Measurements from ENCODE around the gene LRFN5. TPM values are rescaled to one million over a fixed set of nuclear protein-coding genes. Genes with fewer than 3 reads are reported as not detected.

Gene LRFN5
- polyA plus RNA-seq, 1 experiment = 3.3 TPM

DNA sequence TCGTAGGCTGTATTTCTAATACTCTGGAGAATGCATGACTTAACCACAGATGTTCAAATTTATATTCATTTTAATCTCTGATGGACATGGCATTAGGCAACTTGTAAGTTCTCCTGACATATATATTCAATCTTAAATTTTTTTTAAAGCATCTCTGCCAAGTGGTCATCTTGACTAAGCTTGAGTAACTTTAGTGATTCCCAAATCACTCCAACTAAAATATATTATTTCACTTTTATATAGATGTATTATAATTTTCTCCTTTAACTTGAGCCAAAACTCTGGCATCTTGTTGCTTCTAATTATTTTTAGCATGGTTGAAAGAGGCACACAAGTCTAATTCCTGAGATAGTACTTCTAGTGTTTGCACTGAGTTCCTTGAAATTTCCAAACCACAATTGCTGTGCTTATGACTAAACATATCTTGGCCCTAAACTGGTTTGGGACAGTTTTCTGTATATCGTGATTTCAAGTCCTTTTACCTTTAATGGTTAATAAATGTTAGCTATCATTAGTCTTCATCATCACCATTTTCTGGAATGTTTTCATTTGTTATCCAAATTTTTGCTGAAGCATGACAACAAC lies 8.4 kb downstream of the LRFN5 start:
- Histone ChIP-seq H3K4me3 (ENCODE audit: low read depth, low read length) (no peak overlapping the region), H3K9me3 (ENCODE audit: control insufficient read depth, insufficient read depth, low read length) (no peaks in the 10 kb centered on the region), H3K27me3 (ENCODE audit: control insufficient read depth, insufficient read depth, low read length) (peaks cover under 1% of the 10 kb centered on the region), H3K27ac (ENCODE audit: low read depth, low read length) (no peak overlapping the region)
- TF ChIP-seq, protein P1, sequence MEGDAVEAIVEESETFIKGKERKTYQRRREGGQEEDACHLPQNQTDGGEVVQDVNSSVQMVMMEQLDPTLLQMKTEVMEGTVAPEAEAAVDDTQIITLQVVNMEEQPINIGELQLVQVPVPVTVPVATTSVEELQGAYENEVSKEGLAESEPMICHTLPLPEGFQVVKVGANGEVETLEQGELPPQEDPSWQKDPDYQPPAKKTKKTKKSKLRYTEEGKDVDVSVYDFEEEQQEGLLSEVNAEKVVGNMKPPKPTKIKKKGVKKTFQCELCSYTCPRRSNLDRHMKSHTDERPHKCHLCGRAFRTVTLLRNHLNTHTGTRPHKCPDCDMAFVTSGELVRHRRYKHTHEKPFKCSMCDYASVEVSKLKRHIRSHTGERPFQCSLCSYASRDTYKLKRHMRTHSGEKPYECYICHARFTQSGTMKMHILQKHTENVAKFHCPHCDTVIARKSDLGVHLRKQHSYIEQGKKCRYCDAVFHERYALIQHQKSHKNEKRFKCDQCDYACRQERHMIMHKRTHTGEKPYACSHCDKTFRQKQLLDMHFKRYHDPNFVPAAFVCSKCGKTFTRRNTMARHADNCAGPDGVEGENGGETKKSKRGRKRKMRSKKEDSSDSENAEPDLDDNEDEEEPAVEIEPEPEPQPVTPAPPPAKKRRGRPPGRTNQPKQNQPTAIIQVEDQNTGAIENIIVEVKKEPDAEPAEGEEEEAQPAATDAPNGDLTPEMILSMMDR (IDR thresholded peaks at IDR 0.05; ENCODE audit: low read depth, low read length) = no peak
- no peak for DNase-seq (ENCODE audit: low read depth, low spot score)
- CTCF ChIA-PET = interaction anchor here (8.2 kb wide), 1 partner anchor 14 kb away, joined by 41 read pairs; no protein-coding TSS in a partner anchor
- POLR2A ChIA-PET = interaction anchor here (1.0 kb wide), 1 partner anchor 8 kb away, joined by 3 read pairs; the partner anchor contains the start of gene LRFN5

DNA sequence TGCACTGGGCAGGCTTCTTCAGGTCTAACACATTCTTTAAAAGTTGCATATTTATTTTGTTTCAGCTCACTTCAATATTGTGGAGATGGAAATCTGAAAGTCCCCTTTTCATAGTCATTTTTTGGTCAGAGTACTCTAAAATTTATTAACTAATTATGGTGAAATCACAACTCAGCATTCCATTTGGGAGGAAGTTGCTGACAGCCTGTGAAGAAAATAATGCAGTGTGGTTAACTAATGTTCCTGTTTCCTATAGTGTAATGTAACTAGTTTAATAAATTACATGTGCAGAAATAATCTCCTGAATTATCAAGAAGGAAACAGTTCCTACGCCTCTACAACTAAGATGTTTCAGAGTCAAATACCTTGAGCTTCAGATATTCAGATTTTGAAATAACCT lies 17.1 kb downstream of the LRFN5 start:
- H3K4me3 ChIP-seq (ENCODE audit: low read depth, low read length) = no peak overlapping the region
- ChIA-PET CTCF (no interaction called here), POLR2A (no interaction called here)
- H3K9me3 ChIP-seq (ENCODE audit: control insufficient read depth, insufficient read depth, low read length) = no peaks in the 10 kb centered on the region
- H3K27me3 ChIP-seq (ENCODE audit: control insufficient read depth, insufficient read depth, low read length) = no peaks in the 10 kb centered on the region
- DNase-seq (ENCODE audit: low read depth, low spot score) = no peak
- H3K27ac ChIP-seq (ENCODE audit: low read depth, low read length) = no peak overlapping the region
- TF ChIP-seq, protein P1 (IDR thresholded peaks at IDR 0.05; ENCODE audit: low read depth, low read length) = no peak

DNA sequence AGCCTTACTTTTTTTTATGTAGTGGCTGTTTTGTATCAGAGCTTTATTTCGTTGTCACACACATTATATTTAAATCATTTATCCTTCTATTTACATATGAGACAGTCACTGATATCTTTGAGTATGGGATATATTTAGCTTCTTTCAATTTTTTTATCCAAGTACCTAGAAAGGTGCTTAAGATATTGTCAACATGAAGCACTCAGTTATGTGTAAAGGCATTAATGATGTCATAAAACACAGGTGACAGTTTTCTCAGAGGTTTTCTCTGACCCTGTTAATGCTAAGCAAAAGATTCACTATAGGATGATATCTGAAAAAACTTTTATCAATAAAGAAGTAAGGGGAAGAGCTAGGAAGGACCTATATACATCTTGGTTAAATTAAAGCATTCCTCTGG lies 23.2 kb downstream of the LRFN5 start:
- POLR2A ChIA-PET = no interaction called here
- DNase-seq (ENCODE audit: low read depth, low spot score) = no peak
- TF ChIP-seq, protein P1 (IDR thresholded peaks at IDR 0.05; ENCODE audit: low read depth, low read length) = no peak
- CTCF ChIA-PET = interaction anchor here (0.9 kb wide), 1 partner anchor 29 kb away, joined by 4 read pairs; no protein-coding TSS in a partner anchor
- no peaks in the 10 kb centered on the region for H3K27me3 ChIP-seq (ENCODE audit: control insufficient read depth, insufficient read depth, low read length)
- no peak overlapping the region for H3K4me3 ChIP-seq (ENCODE audit: low read depth, low read length)
- H3K9me3 ChIP-seq (ENCODE audit: control insufficient read depth, insufficient read depth, low read length) = no peaks in the 10 kb centered on the region
- no peak overlapping the region for H3K27ac ChIP-seq (ENCODE audit: low read depth, low read length)

DNA sequence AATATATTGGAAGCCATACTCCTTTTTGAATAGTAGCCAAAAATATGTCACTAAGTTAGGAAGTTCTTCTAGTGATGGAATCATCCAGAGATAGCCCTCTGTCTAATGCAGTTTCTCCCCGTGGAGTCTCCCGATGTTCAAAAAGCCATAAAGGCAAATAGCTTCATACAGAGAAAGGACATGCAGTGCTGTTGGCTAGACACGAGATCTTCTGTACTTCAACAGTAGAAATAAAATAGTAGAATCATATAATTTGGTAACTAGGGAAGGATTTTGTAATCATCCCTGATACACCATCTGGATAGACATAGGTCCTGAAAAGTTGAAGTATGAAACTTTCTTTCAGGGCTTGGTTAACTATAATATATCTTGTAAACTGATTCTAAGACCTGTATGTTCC lies 27.6 kb downstream of the LRFN5 start:
- Histone ChIP-seq H3K9me3 (ENCODE audit: control insufficient read depth, insufficient read depth, low read length) (no peaks in the 10 kb centered on the region), H3K27me3 (ENCODE audit: control insufficient read depth, insufficient read depth, low read length) (no peaks in the 10 kb centered on the region), H3K4me3 (ENCODE audit: low read depth, low read length) (no peak overlapping the region), H3K27ac (ENCODE audit: low read depth, low read length) (no peak overlapping the region)
- CTCF ChIA-PET = interaction anchor here (1.4 kb wide), 1 partner anchor 33 kb away, joined by 5 read pairs; no protein-coding TSS in a partner anchor
- TF ChIP-seq, protein P1 (IDR thresholded peaks at IDR 0.05; ENCODE audit: low read depth, low read length) = no peak
- POLR2A ChIA-PET = no interaction called here
- no peak for DNase-seq (ENCODE audit: low read depth, low spot score)

DNA sequence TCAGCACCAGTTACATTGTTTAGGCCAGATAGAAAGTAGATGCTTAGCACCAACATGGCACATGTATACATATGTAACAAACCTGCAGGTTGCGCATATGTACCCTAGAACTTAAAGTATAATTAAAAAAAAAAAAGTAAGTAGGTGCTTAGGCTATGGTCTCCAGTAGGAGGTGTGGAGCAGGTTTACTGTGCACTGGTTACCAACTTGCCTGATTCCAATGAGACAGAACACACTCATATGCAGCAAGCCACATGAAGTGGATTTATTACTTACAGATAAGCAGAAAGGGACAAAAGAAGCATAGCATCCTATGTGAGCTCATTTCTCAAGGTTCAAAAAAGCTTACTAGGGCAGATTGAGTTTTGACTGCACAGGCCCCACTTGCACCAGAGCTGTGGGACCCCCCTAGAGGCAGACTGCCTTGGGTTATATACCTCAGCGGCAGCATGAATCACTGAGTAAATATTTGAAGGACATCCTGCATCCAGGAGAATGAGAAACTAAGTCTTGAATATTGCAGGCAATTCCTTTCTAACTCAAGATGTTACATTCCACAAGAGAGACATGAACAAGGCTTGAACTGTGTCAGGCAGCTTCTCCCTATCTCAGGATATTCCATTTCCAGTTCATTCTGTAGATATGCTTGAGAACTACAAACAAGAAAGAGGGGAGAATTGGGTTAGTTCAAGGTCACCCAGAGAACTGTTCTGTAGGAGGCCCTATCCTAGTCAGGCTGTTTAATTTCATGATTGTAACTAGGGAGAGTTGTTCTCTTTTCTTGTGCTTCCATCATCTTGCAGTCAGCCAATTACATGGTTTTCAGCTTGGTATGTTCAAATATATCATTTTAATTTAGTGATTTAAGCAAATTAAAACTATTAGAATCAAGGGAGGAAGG lies 30.1 kb downstream of the LRFN5 start:
- TF ChIP-seq, protein P1 (IDR thresholded peaks at IDR 0.05; ENCODE audit: low read depth, low read length) = 0 out of 2 replicates have a peak, but pooled peaks have one; percentile 9
- Histone ChIP-seq H3K9me3 (ENCODE audit: control insufficient read depth, insufficient read depth, low read length) (no peaks in the 10 kb centered on the region), H3K27me3 (ENCODE audit: control insufficient read depth, insufficient read depth, low read length) (no peaks in the 10 kb centered on the region), H3K27ac (ENCODE audit: low read depth, low read length) (no peak overlapping the region), H3K4me3 (ENCODE audit: low read depth, low read length) (no peak overlapping the region)
- POLR2A ChIA-PET = interaction anchor here (0.8 kb wide), 1 partner anchor 368 kb away, joined by 3 read pairs; no protein-coding TSS in a partner anchor
- CTCF ChIA-PET = interaction anchor here (0.6 to 1.8 kb wide), 3 partner anchors 14 to 36 kb away, joined by 3 to 7 read pairs (median 3); no protein-coding TSS in a partner anchor
- DNase-seq (ENCODE audit: low read depth, low spot score) = no peak
